PC-9 (cell line): ENCODE results near the gene IPO4. TPM values are rescaled to one million over a fixed set of nuclear protein-coding genes. Genes with fewer than 3 reads are reported as not detected.

Experiments used
- BruUV-seq: library from RNA; stranded (reverse); fragments of 400-500 nt; replicated peaks from 2 replicates; lab custom pipeline; 2021; lab: Mats Ljungman, UMichigan
- CTCF ChIA-PET: fragments of 300-600 bp; sonication (Branson Sonifier 250); formaldehyde crosslinking; loops from one replicate; lab custom pipeline; 2022; ENCODE audit warnings: antibody characterized with exemption; lab: Charles Lee
- POLR2A ChIA-PET: fragments of 300-600 bp; sonication (Branson Sonifier 250); formaldehyde crosslinking; loops from one replicate; lab custom pipeline; 2022; ENCODE audit warnings: antibody characterized with exemption; ENCODE audit not compliant: unreplicated experiment; lab: Charles Lee
- DNase-seq, 2 experiments: peaks; one replicate each; pipeline versions ENCODE4 v3.0.0 to v3.0.0-alpha.2; 2015 to 2022; ENCODE audit warnings: mixed read lengths in 1 of 2
- H2AFZ ChIP-seq: fragments of 200-600 bp; sonication (generic); 2 replicates; pipeline ENCODE4 v1.8.1; 2017; ENCODE audit warnings: antibody characterized with exemption
- H3F3A ChIP-seq: fragments of 200-600 bp; sonication (generic); 2 replicates; pipeline ENCODE4 v1.8.1; 2017; ENCODE audit warnings: antibody characterized with exemption, mild to moderate bottlenecking, low read depth; ENCODE audit not compliant: insufficient read depth
- H3K27ac ChIP-seq: fragments of 200-600 bp; sonication (generic); 2 replicates; pipeline ENCODE4 v1.6.1; 2016; ENCODE audit warnings: mixed run types
- H3K27me3 ChIP-seq: fragments of 200-600 bp; sonication (generic); 2 replicates; pipeline ENCODE4 v1.6.1; 2016; ENCODE audit warnings: low read depth, mixed run types; ENCODE audit not compliant: insufficient read depth
- H3K36me3 ChIP-seq: fragments of 200-600 bp; sonication (generic); 2 replicates; pipeline ENCODE4 v1.6.1; 2016; ENCODE audit warnings: low read depth, mixed run types
- H3K4me1 ChIP-seq: fragments of 200-600 bp; sonication (generic); replicated peaks from 2 replicates; pipeline ENCODE4 v1.6.1; 2016; ENCODE audit warnings: mixed run types; ENCODE audit not compliant: insufficient read depth
- H3K4me2 ChIP-seq: fragments of 200-600 bp; sonication (generic); 2 replicates; pipeline ENCODE4 v1.6.1; 2017; ENCODE audit warnings: mixed run types
- H3K4me3 ChIP-seq: fragments of 200-600 bp; sonication (generic); 2 replicates; pipeline ENCODE4 v1.6.1; 2016; ENCODE audit warnings: mixed run types
- H3K79me2 ChIP-seq: fragments of 200-600 bp; sonication (generic); 2 replicates; pipeline ENCODE4 v1.6.1; 2017; ENCODE audit warnings: low read depth, mixed run types
- H3K9me2 ChIP-seq: fragments of 200-600 bp; sonication (generic); 2 replicates; pipeline ENCODE4 v1.8.1; 2017; ENCODE audit warnings: mild to moderate bottlenecking; ENCODE audit not compliant: insufficient read depth
- H3K9me3 ChIP-seq: fragments of 200-600 bp; sonication (generic); 2 replicates; pipeline ENCODE4 v1.8.1; 2016; ENCODE audit warnings: low read depth; ENCODE audit not compliant: insufficient read depth
- H4K20me1 ChIP-seq: fragments of 200-600 bp; sonication (generic); 2 replicates; pipeline ENCODE4 v1.8.1; 2017; ENCODE audit not compliant: insufficient read depth
- EZH2 ChIP-seq: fragments of 200-600 bp; sonication (generic); IDR thresholded peaks from 2 replicates; pipeline ENCODE4 v1.8.0; 2017; ENCODE audit warnings: antibody characterized with exemption, low read depth
- intact Hi-C: fragments of 100-400 bp; cut with micrococcal nuclease; formaldehyde crosslinking; loops from one replicate; pipeline ENCODE4 v1.10.0; 2022; ENCODE audit not compliant: unreplicated experiment
- total RNA-seq: library from RNA; stranded (reverse); gene quantifications from 2 replicates; pipeline ENCODE4 v1.2.3, GENCODE V29; 2021
- TF ChIP-seq, protein P1 (sequence below): fragments of 200-600 bp; sonication (generic); conservative IDR thresholded peaks from 2 replicates; pipeline ENCODE4 v1.6.1; 2017; ENCODE audit warnings: mixed run types, antibody characterized with exemption, mild to moderate bottlenecking, moderate library complexity

IPO4 gene
- total RNA-seq, 1 experiment from 2014 or later, result 44.1 TPM

- intact Hi-C loops, result loop anchor here (1.0 to 2.0 kb wide), 3 partner anchors 19 to 67 kb away; partner anchors contain the start of genes IRF9, PSME2, RNF31 and TM9SF1
- TF ChIP-seq, protein P1, sequence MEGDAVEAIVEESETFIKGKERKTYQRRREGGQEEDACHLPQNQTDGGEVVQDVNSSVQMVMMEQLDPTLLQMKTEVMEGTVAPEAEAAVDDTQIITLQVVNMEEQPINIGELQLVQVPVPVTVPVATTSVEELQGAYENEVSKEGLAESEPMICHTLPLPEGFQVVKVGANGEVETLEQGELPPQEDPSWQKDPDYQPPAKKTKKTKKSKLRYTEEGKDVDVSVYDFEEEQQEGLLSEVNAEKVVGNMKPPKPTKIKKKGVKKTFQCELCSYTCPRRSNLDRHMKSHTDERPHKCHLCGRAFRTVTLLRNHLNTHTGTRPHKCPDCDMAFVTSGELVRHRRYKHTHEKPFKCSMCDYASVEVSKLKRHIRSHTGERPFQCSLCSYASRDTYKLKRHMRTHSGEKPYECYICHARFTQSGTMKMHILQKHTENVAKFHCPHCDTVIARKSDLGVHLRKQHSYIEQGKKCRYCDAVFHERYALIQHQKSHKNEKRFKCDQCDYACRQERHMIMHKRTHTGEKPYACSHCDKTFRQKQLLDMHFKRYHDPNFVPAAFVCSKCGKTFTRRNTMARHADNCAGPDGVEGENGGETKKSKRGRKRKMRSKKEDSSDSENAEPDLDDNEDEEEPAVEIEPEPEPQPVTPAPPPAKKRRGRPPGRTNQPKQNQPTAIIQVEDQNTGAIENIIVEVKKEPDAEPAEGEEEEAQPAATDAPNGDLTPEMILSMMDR, result no peak
- TF ChIP-seq EZH2, result no peak
- no peaks in the 10 kb centered on the region for H3K9me3 ChIP-seq
- peak overlapping the region; percentile 75 for H3K4me3 ChIP-seq
- H3F3A ChIP-seq, result peaks cover 14% of the 10 kb centered on the region; the same call in 1 of the 2 replicates
- peak overlapping the region; percentile 90; the same call in 1 of the 2 replicates for H2AFZ ChIP-seq
- peak overlapping the region; percentile 88 for H3K27ac ChIP-seq
- ChIA-PET CTCF (interaction anchor here (0.7 kb wide), 1 partner anchor 100 kb away, joined by 3 read pairs; the partner anchor contains the start of gene DCAF11), POLR2A (interaction anchor here (0.6 to 0.8 kb wide), 3 partner anchors 54 to 99 kb away, joined by 3 to 4 read pairs (median 3); partner anchors contain the start of genes DCAF11, NOP9 and NRL)
- no peaks in the 10 kb centered on the region for H3K27me3 ChIP-seq
- no peaks in the 10 kb centered on the region for H4K20me1 ChIP-seq
- H3K79me2 ChIP-seq, result peaks cover 13% of the 10 kb centered on the region
- peaks cover 10% of the 10 kb centered on the region; the same call in 1 of the 2 replicates for H3K4me1 ChIP-seq
- peak overlapping the region; percentile 91 for H3K4me2 ChIP-seq
- DNase-seq, result no peak
- no peaks in the 10 kb centered on the region for H3K36me3 ChIP-seq
- H3K9me2 ChIP-seq, result no peaks in the 10 kb centered on the region
- BruUV-seq, result no TSS peak
These were observed 25.4 kb upstream of the IPO4 start for GRCh38 chr14:24213866-24214662.

- peak; percentile 89 to 91 for DNase-seq
- Histone ChIP-seq H3K4me2 (peak within 1 kb of the TSS; percentile 91), H3K36me3 (no peaks in the 10 kb centered on the region), H3K27me3 (no peaks in the 10 kb centered on the region), H2AFZ (peak within 1 kb of the TSS; percentile 90), H3F3A (peaks cover 14% of the 10 kb centered on the region; the same call in 1 of the 2 replicates), H3K9me2 (no peaks in the 10 kb centered on the region), H3K27ac (peak within 1 kb of the TSS; percentile 88), H3K9me3 (no peaks in the 10 kb centered on the region), H3K4me1 (peaks cover 10% of the 10 kb centered on the region; the same call in 1 of the 2 replicates), H3K4me3 (peak within 1 kb of the TSS; percentile 75), H3K79me2 (peaks cover 13% of the 10 kb centered on the region), H4K20me1 (no peaks in the 10 kb centered on the region)
- BruUV-seq, result TSS peak; percentile 70
- TF ChIP-seq, protein P1, result no peak
- TF ChIP-seq EZH2, result no peak
- ChIA-PET CTCF (interaction anchor here (0.7 kb wide), 1 partner anchor 99 kb away, joined by 3 read pairs; the partner anchor contains the start of gene DCAF11), POLR2A (interaction anchor here (0.6 to 0.8 kb wide), 5 partner anchors 18 to 98 kb away, joined by 3 to 4 read pairs (median 3); partner anchors contain the start of genes DCAF11, NOP9, NRL and RABGGTA)
- intact Hi-C loops, result loop anchor here (1.0 to 2.0 kb wide), 3 partner anchors 18 to 66 kb away; partner anchors contain the start of genes IRF9, PSME2, RNF31 and TM9SF1
These were observed 24.6 kb upstream of the IPO4 start, which contains the start of gene CHMP4A for GRCh38 chr14:24212924-24213865. Gene CHMP4A, minus strand, starts transcription at chr14:24213488. Its CDS starts 49 bp downstream, at chr14:24213439.
